8988T (cell line): ENCODE results near the gene NUDCD3.

ENCODE experiments used
- DNase-seq: peaks from one replicate; pipeline ENCODE4 v3.0.0; 2011

The NUDCD3 gene

GRCh38 chr7:44490351-44491200, at the start of gene NUDCD3:
Gene NUDCD3 (minus strand): TSS chr7:44490658. CDS start chr7:44490600, 58 bp downstream.
- peak; percentile 66 for DNase-seq

DNA sequence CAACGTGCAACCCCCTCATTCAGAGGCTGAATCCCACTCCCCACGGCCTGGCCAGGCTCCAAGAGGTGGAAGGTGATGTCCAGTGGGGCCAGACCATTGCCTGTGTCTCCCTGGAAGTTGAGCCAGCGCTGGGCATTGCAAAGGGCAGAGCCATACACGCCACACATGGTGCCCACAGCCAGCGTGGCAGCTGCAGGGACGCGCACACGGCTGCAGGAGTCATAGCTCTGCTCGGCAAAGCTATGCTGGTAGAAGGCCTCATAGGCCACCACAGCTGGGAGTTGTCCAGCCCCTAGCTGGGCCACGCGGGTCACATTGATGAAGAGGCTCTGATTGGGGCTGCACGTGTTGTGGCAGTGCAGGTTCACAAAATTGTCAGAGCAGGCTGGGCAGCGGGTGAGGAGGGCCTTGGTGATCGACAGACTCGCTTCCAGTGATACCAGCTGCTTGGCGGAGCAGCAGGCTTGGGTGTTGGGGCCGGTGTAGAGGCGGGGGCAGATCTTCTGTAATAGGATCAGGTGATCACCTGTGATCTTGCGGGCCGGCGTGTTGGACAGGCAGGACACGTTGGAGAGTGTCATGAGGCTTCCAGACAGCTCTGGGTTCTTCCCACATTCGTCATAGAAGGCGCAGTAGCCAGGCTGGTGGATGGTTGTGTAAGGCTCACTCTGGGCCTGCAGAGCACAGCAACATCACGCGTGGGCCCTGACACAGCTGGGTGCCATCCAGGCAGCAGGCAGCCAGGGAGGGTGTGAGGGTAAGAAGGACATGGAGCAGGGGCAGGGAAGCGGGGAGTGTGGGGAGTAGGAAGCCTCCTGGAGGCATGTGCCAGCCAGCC, 49.4 kb upstream of the NUDCD3 start:
- no peak for DNase-seq

DNA sequence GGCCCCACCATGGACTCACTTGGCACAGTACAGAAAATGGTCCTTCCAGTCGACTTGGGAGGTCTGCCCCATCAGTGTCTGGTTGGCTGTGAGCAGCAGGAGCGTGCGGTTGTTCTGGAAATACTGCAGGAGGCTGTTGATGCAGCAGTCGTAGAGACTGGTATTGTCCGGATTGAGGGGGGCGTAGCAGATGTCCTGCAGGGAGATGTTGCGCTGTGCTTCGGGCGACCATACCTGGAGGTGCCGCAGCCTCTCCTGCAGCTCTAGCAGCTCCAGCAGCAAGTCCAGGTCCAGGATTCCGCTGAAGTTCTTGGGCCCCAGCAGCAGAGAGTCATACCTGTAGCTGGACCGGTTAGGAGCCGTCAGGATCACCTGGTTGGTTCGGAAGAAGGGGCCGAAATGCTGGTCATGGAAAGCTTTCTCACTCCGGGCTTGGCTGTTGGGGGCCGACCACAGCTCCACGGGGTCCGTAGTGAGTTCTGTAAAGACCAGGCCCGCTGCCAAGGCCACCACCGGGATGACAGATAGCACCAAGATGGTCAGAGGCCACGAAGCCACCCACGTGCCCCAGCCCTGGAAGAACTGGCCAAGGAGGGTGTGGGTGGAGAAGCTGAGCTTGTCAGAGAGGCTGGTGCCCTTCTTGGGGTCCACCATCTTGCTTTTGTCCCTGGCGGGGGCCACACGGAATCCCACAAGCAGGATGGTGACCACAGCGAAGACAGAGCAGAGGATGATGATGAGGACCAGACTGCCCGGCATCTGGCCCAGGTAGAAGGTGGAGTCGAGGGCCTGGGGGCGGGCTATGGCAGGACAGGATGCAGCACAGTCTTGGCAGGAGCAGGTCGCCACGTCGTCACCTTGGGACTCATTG, 48.6 kb upstream of the NUDCD3 start:
- no peak for DNase-seq

GRCh38 chr7:44538093-44538797, 47.8 kb upstream of the NUDCD3 start:
- no peak for DNase-seq

GRCh38 chr7:44537442-44537841, 47.0 kb upstream of the NUDCD3 start:
- no peak for DNase-seq

- no peak for DNase-seq
These were observed 45.6 kb upstream of the NUDCD3 start for GRCh38 chr7:44536090-44536489.

- no peak for DNase-seq
These were observed 45.0 kb upstream of the NUDCD3 start for GRCh38 chr7:44535348-44536064.

GRCh38 chr7:44534501-44534900, 44.0 kb upstream of the NUDCD3 start:
- peak; percentile 81 for DNase-seq

DNA sequence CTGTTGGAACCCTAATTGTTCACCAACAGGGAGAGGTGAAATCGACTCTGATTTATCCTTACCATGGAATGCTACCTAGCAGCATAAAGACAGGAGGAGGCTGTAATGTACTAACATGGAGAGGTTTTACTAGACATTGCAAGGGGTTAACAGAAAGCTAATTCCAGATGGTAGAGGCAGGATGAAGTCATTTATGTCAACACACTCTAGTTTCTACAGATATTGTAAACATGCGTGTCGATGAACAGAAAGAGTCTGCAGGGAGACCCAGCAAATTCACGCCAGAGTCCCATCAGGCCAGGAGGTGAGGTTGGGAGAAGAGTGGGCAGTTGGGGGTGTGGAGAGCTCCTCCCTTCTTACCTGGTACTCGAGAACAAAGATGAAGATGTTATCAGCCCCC, 43.6 kb upstream of the NUDCD3 start:
- no peak for DNase-seq

DNA sequence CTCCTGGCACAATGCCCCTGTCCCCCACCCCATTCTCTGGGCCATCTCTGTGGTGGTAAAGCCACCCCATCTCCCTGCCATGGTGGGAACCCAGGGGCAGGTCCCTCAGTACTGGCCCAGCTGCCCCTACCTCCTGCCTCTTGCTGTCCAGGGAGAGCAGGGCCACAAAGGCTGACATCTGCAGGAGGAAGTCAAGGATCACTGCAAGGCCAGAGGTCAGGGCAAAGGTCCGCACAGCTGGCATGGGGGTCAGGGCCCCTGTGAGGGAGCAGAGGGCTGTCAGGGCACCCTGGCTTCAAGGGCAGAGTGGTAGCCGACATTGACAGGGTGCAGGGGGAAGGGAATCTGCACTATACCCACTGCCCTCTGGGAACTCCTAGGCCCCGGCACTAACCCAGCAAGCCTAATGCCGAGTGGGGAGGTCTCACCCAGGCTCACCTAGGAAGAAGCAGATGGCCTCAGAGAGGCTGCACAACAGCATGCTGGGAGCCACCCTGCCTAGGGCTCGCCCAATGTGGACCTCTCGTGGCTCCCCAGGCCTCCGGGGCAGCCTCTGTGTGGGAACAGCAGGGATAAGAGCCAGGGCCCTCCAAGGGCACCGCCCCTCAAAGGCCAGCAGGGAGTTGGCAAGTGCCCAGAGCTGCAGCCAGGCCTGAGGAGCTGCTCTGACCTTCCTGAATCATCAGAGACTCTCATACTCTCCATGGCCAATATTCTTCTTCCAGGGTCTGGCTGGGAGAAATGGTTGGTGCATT, 43.0 kb upstream of the NUDCD3 start:
- no peak for DNase-seq

DNA sequence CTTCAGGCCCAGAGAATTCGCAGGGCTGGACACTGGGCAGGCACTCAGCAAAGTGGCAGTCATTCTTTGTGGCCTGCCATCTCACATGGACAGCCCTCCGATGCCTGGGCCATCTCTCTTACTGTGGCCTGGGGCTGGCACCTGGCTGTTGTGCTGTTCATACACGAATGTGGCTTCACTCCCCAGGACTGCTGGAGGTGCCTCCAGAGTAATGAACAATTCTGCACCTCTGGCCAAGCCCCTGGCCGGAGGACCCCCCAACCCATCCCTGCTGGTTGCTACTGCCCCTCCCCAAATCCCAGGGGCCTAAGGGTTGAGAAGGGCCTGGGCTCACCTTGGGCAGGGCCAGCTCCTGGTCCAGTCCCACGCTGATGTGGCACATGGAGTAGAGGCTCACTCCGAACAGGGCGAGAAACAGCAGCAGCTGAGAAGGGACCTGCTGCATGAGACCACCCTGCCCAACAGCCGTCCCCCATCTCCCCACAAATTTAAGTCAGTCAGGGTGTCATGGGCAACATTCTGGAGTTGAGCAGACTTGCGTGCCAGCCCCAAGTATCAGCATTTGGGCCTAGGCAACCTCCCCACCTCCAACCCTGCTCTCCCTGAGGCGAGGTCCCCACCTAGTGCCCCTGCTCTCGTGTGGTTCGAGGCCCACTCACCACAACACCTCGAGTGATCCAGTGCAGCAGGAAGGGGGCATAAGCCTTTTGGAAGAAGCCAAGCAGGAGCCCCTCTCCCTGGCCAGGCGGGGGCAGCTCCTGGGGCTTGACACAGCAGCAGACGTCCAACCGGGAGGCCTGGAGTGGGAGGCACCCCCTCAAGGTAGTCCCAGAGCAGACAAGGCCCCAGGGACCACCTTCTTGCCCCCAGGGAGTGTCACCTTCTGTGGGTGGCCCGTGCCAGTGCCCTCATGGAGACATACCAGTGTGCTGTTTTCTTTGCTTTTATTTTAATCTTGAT, 41.2 kb upstream of the NUDCD3 start:
- no peak for DNase-seq

- DNase-seq, result no peak
These were observed 40.5 kb upstream of the NUDCD3 start for GRCh38 chr7:44530990-44531389.

GRCh38 chr7:44524811-44525388, 34.4 kb upstream of the NUDCD3 start:
- no peak for DNase-seq

DNA sequence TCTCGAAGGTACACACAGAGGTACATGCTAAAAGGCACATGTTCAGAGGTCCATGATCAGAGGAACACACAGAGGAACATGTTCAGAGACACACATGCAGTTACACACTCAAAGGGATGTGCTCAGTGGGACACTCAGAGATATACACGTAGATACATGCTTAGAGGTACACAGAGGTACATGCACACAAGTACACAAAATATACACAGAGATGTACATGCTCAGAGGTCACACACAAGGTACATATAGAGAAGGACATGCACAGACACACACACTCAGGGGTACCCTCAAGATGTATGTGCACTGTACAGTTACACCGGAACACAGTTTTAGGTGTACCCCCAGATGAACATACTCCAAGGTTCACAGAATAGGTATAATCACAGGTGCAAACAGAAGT, 31.9 kb upstream of the NUDCD3 start:
- DNase-seq, result no peak

GRCh38 chr7:44521347-44522095, 31.1 kb upstream of the NUDCD3 start:
- no peak for DNase-seq

DNA sequence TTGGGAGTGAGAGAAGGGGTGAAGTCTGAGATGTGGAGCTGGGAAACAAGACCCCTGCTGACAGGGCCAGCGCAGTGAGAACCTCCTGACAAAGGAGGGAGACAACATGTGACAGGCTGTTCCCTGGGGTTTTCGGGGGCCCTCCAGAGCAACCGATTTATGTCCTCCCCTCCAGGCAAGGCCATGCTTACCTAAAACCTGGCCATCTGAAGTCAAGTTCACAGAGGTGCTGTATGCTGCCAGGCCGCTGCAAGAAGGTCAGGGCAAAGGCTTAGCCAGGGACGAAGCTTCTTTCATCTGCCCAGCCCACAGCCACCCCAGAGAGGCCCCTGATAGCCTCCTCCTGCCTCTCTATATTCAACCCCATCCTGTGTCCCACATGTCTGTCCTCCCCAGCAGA, 30.1 kb upstream of the NUDCD3 start:
- DNase-seq, result no peak

DNA sequence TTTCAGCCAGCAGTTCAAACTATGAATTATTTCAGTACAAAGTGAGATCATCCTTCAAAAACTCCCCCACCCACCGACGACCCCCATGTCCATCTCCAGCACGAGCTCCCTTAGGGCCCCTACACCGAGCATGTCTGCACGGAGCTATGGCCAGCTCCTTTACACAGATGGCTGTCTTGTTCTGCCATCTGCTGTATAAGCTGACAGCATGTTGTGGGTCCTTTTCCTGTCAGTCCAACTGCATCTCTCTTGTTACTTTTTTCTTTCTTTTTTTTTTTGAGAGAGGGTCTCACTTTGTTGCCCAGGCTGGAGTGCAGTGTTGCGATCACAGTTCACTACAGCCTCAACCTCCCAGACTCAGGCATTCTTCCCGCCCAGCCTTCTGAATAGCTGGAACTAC, 29.1 kb upstream of the NUDCD3 start:
- DNase-seq, result no peak

DNA sequence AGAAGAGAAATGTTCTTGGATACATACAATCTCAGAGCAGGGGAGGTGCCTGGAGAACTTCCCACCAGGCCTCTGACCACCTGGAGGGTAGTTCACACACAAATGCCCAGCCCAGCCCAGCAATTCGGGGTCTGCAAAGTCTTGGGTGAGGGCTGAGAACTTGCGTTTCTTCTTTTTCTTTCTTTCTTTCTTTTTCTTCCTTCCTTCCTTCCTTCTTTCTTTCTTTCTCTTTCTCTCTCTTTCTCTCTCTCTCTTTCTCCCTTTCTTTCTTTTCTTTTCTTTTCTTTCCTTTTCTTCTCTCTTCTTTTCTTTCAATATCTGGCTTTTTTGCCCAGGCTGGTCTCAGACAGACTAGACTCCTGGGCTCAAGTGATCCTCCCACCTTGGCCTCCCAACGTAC, 28.3 kb upstream of the NUDCD3 start:
- DNase-seq, result no peak

DNA sequence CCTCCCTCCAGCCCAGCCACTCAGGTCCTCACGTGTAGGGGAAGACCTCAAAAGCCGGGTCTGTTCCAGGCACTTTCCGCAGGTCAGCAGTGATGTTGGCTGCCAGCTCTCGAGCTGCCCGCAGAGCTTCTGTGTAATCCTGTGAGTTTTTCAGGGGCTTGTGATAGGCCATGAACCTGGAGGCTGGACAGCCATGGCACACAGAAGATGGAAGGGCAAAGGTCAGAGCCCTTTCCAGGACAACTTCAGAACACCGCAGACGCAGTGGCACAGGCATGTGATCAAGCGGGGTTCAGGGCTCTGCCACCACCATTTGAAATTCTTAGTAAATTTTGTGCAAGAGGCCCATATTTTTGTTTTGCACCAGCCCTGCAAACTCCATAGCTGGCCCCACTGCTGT, 26.7 kb upstream of the NUDCD3 start:
- no peak for DNase-seq
